Ishikawa (cell line): Measurements from ENCODE around the gene HS3ST6.

Experiments used
- FOXM1 ChIP-seq: IDR thresholded peaks from 2 replicates; pipeline ENCODE4 v1.6.1; 2012; ENCODE audit warnings: low read depth, borderline replicate concordance
- MAX ChIP-seq: IDR thresholded peaks from 2 replicates; pipeline ENCODE4 v1.6.1; 2012
- TAF1 ChIP-seq: IDR thresholded peaks from 2 replicates; pipeline ENCODE4 v1.6.1; 2012; ENCODE audit warnings: low read depth, mild to moderate bottlenecking
- TCF12 ChIP-seq: IDR thresholded peaks from 2 replicates; pipeline ENCODE4 v1.6.1; 2012; ENCODE audit warnings: low read depth
- USF1 ChIP-seq: IDR thresholded peaks from 2 replicates; pipeline ENCODE4 v1.6.1; 2012

- TF ChIP-seq TCF12 (no peak), MAX (no peak), TAF1 (no peak), FOXM1 (no peak), USF1 (no peak)
Measured at GRCh38 chr16:1941162-1942046, 23.2 kb upstream of the HS3ST6 start.
